Heart left ventricle (tissue), 13 donors: ENCODE results near the gene ZNF628.

Experiments used
- CTCF ChIP-seq, 12 donors: fragments of 200-600 bp; sonication (generic) in 4 of 12; IDR thresholded peaks; one replicate each; pipeline versions ENCODE4 v1.5.0 to v1.8.0; 2018 to 2022; ENCODE audit warnings: antibody characterized with exemption in 12 of 12, mild to moderate bottlenecking in 5 of 12
- POLR2A ChIP-seq, 2 donors: fragments of 450-650 bp; IDR thresholded peaks; one replicate each; pipeline ENCODE4 v1.6.1; 2017; ENCODE audit warnings: antibody characterized with exemption in 2 of 2, mild to moderate bottlenecking in 2 of 2, moderate library complexity in 2 of 2
- donor health status: ischemic (EF 13 %, LVEDD 7.1; RV severe dilation, severe dysfunction).
- donor health status: DM: no; HTN: yes; CAD: no.
- donor health status: DM: no; HTN: no; CAD: no.
- donor health status: ischemic (EF 25% LVEDD 6.9; RV normal size, moderate dysfunction).
- donor health status: ischemic (EF 25% LVEDD 5.7; RV mildly dilated, moderate dysfunction).
- donor health status: ischemic (EF 35%, LVEDD 5.7; RV mildly dilated, moderate dysfunction).
- donor health status: nonischemic (EF 11% LVEDD 7.7; RV severe dilation, severe dysfunction).
- donor health status: DM: yes; HTN: yes; CAD: no.
- donor health status: PGD.
- donor health status: ischemic (EF 29% LVEDD 5.4; RV normal size, mild dysfunction).
- donor health status: nonischemic (EF 23%, LVEDD 6.1; RV moderate dilation, normal function).

- no peak for TF ChIP-seq CTCF (IDR thresholded peaks at IDR 0.05)
- TF ChIP-seq POLR2A (IDR thresholded peaks at IDR 0.05): no peak
These were observed 10.8 kb upstream of the ZNF628 start for GRCh38 chr19:55465460-55466240.
